MM.1S (cell line): ENCODE measurements around the gene FN3KRP.

Experiments used
- DNase-seq: peaks from one replicate; pipeline ENCODE4 v3.0.0-alpha.2; 2015
- H2AFZ ChIP-seq: fragments of 300-600 bp; sonication (generic); 2 replicates; pipeline ENCODE4 v1.6.0; 2016; ENCODE audit warnings: antibody characterized with exemption, low read length
- H3F3A ChIP-seq: fragments of 300-600 bp; sonication (generic); 2 replicates; pipeline ENCODE4 v1.6.1; 2016; ENCODE audit warnings: mild to moderate bottlenecking, antibody characterized with exemption, low read length, moderate library complexity, mixed read lengths; ENCODE audit not compliant: insufficient read depth
- H3K27ac ChIP-seq: fragments of 300-600 bp; sonication (generic); 2 replicates; pipeline ENCODE4 v1.5.1; 2016; ENCODE audit warnings: mild to moderate bottlenecking, low read length
- H3K27me3 ChIP-seq: fragments of 300-600 bp; sonication (generic); replicated peaks from 2 replicates; pipeline ENCODE4 v1.6.0; 2016; ENCODE audit warnings: low read length; ENCODE audit not compliant: insufficient read depth
- H3K36me3 ChIP-seq: fragments of 300-600 bp; sonication (generic); replicated peaks from 2 replicates; pipeline ENCODE4 v1.6.1; 2016; ENCODE audit warnings: mild to moderate bottlenecking, low read length, mixed read lengths; ENCODE audit not compliant: insufficient read depth
- H3K4me1 ChIP-seq: fragments of 300-600 bp; sonication (generic); 2 replicates; pipeline ENCODE4 v1.6.1; 2016; ENCODE audit warnings: low read length, mixed read lengths
- H3K4me2 ChIP-seq: fragments of 300-600 bp; sonication (generic); 2 replicates; pipeline ENCODE4 v1.6.0; 2016; ENCODE audit warnings: low read depth, low read length
- H3K4me3 ChIP-seq: fragments of 300-600 bp; sonication (generic); 2 replicates; pipeline ENCODE4 v1.5.1; 2016; ENCODE audit warnings: low read length, mixed read lengths
- H3K79me2 ChIP-seq: fragments of 300-600 bp; sonication (generic); 2 replicates; pipeline ENCODE4 v1.6.1; 2016; ENCODE audit warnings: mixed run types, low read length, mixed read lengths
- H3K9ac ChIP-seq: fragments of 300-600 bp; sonication (generic); 2 replicates; pipeline ENCODE4 v1.6.1; 2016; ENCODE audit warnings: low read length, mixed read lengths
- H3K9me2 ChIP-seq: fragments of 300-600 bp; sonication (generic); replicated peaks from 2 replicates; pipeline ENCODE4 v1.6.1; 2016; ENCODE audit warnings: mild to moderate bottlenecking, low read length, mixed read lengths; ENCODE audit not compliant: insufficient read depth
- H3K9me3 ChIP-seq: fragments of 300-600 bp; sonication (generic); replicated peaks from 2 replicates; pipeline ENCODE4 v1.6.1; 2016; ENCODE audit warnings: mild to moderate bottlenecking, low read length, mixed read lengths; ENCODE audit not compliant: insufficient read depth
- H4K20me1 ChIP-seq: fragments of 300-600 bp; sonication (generic); 2 replicates; pipeline ENCODE4 v1.6.1; 2016; ENCODE audit warnings: mild to moderate bottlenecking, low read length, moderate library complexity, mixed read lengths; ENCODE audit not compliant: insufficient read depth
- CTCF ChIP-seq: fragments of 300-600 bp; sonication (generic); IDR thresholded peaks from 2 replicates; pipeline ENCODE4 v1.5.1; 2016; ENCODE audit warnings: antibody characterized with exemption, low read length, mixed read lengths
- EZH2 ChIP-seq: fragments of 300-600 bp; sonication (generic); optimal IDR thresholded peaks from 2 replicates; pipeline ENCODE3; 2017; ENCODE audit warnings: low read depth, mild to moderate bottlenecking, antibody characterized with exemption, low read length, mixed read lengths
- EZH2phosphoT487 ChIP-seq: fragments of 300-600 bp; sonication (generic); IDR thresholded peaks from 2 replicates; pipeline ENCODE4 v1.6.1; 2018; ENCODE audit warnings: antibody characterized with exemption, low read length

The FN3KRP gene

GRCh38 chr17:82678265-82678891, 38.1 kb upstream of the FN3KRP start:
- Histone ChIP-seq H3F3A (no peaks in the 10 kb centered on the region), H3K79me2 (no peaks in the 10 kb centered on the region), H3K4me3 (no peak overlapping the region), H3K27ac (no peak overlapping the region), H3K4me2 (no peak overlapping the region), H3K9ac (no peak overlapping the region), H3K27me3 (no peaks in the 10 kb centered on the region), H3K36me3 (no peaks in the 10 kb centered on the region), H3K9me3 (no peaks in the 10 kb centered on the region), H4K20me1 (no peaks in the 10 kb centered on the region), H3K9me2 (no peaks in the 10 kb centered on the region), H2AFZ (no peak overlapping the region), H3K4me1 (no peaks in the 10 kb centered on the region)
- TF ChIP-seq EZH2 (no peak), EZH2phosphoT487 (no peak), CTCF (no peak)
- no peak for DNase-seq

DNA sequence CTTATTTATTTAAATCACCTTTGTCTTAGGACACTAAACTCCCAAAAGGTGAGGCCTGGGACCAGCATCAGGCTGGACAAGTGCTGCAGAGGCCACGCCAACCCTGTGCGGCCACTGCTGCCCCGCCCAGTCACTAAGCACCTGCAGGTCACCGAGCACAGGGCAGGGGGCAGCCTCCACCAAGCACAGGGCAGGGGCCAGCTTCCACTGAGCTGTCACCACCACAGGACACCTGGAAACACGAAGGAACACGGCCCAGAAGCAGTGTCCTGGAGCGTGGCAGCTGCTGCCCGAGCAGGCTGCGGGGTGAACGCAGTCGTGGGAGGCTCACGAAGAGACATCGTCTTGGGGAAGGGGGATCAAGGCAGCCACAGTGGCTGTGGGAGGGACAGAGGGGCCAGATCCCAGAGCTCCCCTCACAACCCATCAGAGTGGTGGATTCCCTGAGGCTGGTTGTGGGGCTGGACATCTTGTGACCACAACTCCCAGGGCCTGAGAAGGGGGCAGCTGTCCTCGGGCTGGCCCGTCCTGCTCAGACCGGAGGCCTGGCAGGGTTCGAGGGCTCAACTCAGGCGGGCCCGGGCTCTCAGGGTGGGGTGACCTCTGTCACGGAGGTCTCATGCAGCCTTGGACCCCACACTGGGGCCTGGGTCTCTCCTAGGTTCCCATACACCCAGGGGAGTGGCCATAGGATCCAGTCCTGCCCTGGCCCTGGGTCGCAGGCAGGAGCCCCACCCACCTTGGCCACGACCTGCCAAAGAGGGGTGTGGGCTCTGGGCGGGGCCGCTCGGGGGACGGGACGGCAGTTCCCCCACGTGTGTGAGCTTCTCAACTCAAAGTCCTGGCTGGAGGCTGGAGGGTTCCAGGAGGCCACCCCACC, 36.7 kb upstream of the FN3KRP start:
- Histone ChIP-seq H2AFZ (no peak overlapping the region), H3K79me2 (no peaks in the 10 kb centered on the region), H3K4me2 (no peak overlapping the region), H3K36me3 (no peaks in the 10 kb centered on the region), H3K9ac (no peak overlapping the region), H3F3A (no peaks in the 10 kb centered on the region), H3K4me1 (no peaks in the 10 kb centered on the region), H3K9me3 (no peaks in the 10 kb centered on the region), H3K27ac (no peak overlapping the region), H3K9me2 (no peaks in the 10 kb centered on the region), H3K4me3 (no peak overlapping the region), H3K27me3 (no peaks in the 10 kb centered on the region), H4K20me1 (no peaks in the 10 kb centered on the region)
- TF ChIP-seq CTCF (no peak), EZH2 (no peak), EZH2phosphoT487 (no peak)
- DNase-seq = no peak

DNA sequence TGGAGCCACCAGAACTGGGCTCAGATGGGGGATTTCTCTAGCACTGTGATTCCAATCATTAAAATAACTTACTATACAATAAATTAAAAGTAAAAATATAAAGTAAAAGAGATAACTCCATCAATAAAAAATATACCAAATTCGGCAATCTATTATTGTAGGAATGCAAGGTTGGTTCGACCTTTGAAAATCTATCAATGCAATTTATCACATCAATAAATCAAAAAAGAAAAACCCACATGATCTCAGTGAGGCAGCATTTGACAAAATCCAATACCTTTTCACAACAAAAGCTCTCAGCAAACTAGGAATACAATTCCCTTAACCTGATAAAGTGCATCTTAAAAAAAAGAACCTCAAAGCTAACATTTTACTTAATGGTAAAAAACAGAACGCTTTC, 35.0 kb upstream of the FN3KRP start:
- Histone ChIP-seq H3K79me2 (no peaks in the 10 kb centered on the region), H3K9me2 (no peaks in the 10 kb centered on the region), H3K9me3 (no peaks in the 10 kb centered on the region), H3F3A (no peaks in the 10 kb centered on the region), H2AFZ (no peak overlapping the region), H3K27ac (no peak overlapping the region), H3K4me2 (no peak overlapping the region), H3K4me3 (no peak overlapping the region), H3K9ac (no peak overlapping the region), H3K4me1 (no peaks in the 10 kb centered on the region), H4K20me1 (no peaks in the 10 kb centered on the region), H3K36me3 (no peaks in the 10 kb centered on the region), H3K27me3 (no peaks in the 10 kb centered on the region)
- no peak for TF ChIP-seq EZH2phosphoT487
- no peak for TF ChIP-seq EZH2
- TF ChIP-seq CTCF = no peak
- DNase-seq = no peak
